Measurements from ENCODE around the gene ACLY. TPM values are rescaled to one million over a fixed set of nuclear protein-coding genes. Genes with fewer than 3 reads are reported as not detected.
A peak's percentile ranks its signal among the peaks of the same experiment; 100 is the strongest.

ACLY gene
- total and polyA plus RNA-seq, 11 donors, result 8.3 to 55.5 (median 34.7) TPM

GRCh38 chr17:41895617-41896016 is 23.1 kb downstream of the ACLY start:
- H3K9me3 ChIP-seq, result no peaks in the 10 kb centered on the region
- ATAC-seq (peak; percentile 48 to 82 (median 71)), DNase-seq (peak in 4 of 5 donors; percentile 26 to 48 (median 40))
- 58 to 75% (median 70%) methylated on average over 5 of the region's 5 CpGs for WGBS, 4 donors
- no peaks in the 10 kb centered on the region for H3K27me3 ChIP-seq
- no peak overlapping the region for H3K4me3 ChIP-seq
- TF ChIP-seq CTCF (IDR thresholded peaks at IDR 0.05) (no peak), POLR2A (IDR thresholded peaks at IDR 0.05) (no peak)
- peak overlapping the region in 7 of 12 donors; percentile 17 to 75 (median 44) for H3K27ac ChIP-seq
- peaks cover 0 to 98% (median 89%) of the 10 kb centered on the region in 9 donors for H3K36me3 ChIP-seq
- peaks cover 0 to 13% (median 6%) of the 10 kb centered on the region in 12 donors for H3K4me1 ChIP-seq
- intact Hi-C loops (cut with DNase I), result no loop called here

- DNase-seq (peak in 1 of 5 donors; percentile 44), ATAC-seq (peak; percentile 27 to 71 (median 52))
- peaks cover 0 to 13% (median 6%) of the 10 kb centered on the region in 12 donors for H3K4me1 ChIP-seq
- H3K36me3 ChIP-seq, result peaks cover 0 to 98% (median 89%) of the 10 kb centered on the region in 9 donors
- no peaks in the 10 kb centered on the region for H3K27me3 ChIP-seq
- no peaks in the 10 kb centered on the region for H3K9me3 ChIP-seq
- H3K4me3 ChIP-seq, result no peak overlapping the region
- WGBS, 4 donors, result 62 to 76% (median 67%) methylated on average over 7 of the region's 7 CpGs
- TF ChIP-seq POLR2A (IDR thresholded peaks at IDR 0.05) (no peak), CTCF (IDR thresholded peaks at IDR 0.05) (no peak)
- peak overlapping the region in 10 of 12 donors; percentile 17 to 75 (median 47) for H3K27ac ChIP-seq
- intact Hi-C loops (cut with DNase I), result loop anchor here in 1 of 10 donors (5.0 kb wide), 1 partner anchor 133 kb away; no protein-coding TSS in a partner anchor
These were observed 23.9 kb downstream of the ACLY start for GRCh38 chr17:41894791-41895331.

GRCh38 chr17:41893384-41893783 is 25.4 kb downstream of the ACLY start:
- no peak for DNase-seq
- H3K36me3 ChIP-seq, result peaks cover 0 to 98% (median 90%) of the 10 kb centered on the region in 9 donors
- H3K4me3 ChIP-seq, result no peak overlapping the region
- H3K27ac ChIP-seq, result no peak overlapping the region
- intact Hi-C loops (cut with DNase I), result loop anchor here in 1 of 10 donors (5.0 kb wide), 1 partner anchor 131 kb away; no protein-coding TSS in a partner anchor
- TF ChIP-seq CTCF (IDR thresholded peaks at IDR 0.05), result no peak
- TF ChIP-seq POLR2A (IDR thresholded peaks at IDR 0.05), result no peak
- ATAC-seq, result no peak
- H3K4me1 ChIP-seq, result peaks cover 0 to 13% (median 6%) of the 10 kb centered on the region in 12 donors
- H3K9me3 ChIP-seq, result no peaks in the 10 kb centered on the region
- WGBS, 4 donors, result 80 to 95% (median 84%) methylated on average over 3 of the region's 3 CpGs
- H3K27me3 ChIP-seq, result no peaks in the 10 kb centered on the region

- DNase-seq (no peak), ATAC-seq (no peak)
- H3K36me3 ChIP-seq, result peaks cover 0 to 98% (median 90%) of the 10 kb centered on the region in 9 donors
These were observed 26.8 kb downstream of the ACLY start for GRCh38 chr17:41892021-41892376.

More at GRCh38 chr17:41892021-41892376, 26.8 kb downstream of the ACLY start:
- WGBS, 4 donors, result 95 to 96% (median 96%) methylated on average over 4 of the region's 4 CpGs
- Histone ChIP-seq H3K4me1 (peaks cover 0 to 13% (median 6%) of the 10 kb centered on the region in 12 donors), H3K9me3 (no peaks in the 10 kb centered on the region), H3K4me3 (no peak overlapping the region), H3K27ac (no peak overlapping the region), H3K27me3 (no peaks in the 10 kb centered on the region)
- TF ChIP-seq CTCF (IDR thresholded peaks at IDR 0.05), result no peak
- no peak for TF ChIP-seq POLR2A (IDR thresholded peaks at IDR 0.05)
- intact Hi-C loops (cut with DNase I), result loop anchor here in 1 of 10 donors (5.0 kb wide), 1 partner anchor 130 kb away; no protein-coding TSS in a partner anchor

Data from heart left ventricle (tissue), 16 donors.